Nephron progenitor cell (in vitro differentiated cells): ENCODE measurements around the gene ELOVL2.

Experiments used
- DNase-seq: peaks from one replicate; pipeline ENCODE4 v3.0.0; 2021
- H3K27ac Mint-ChIP-seq: 2 replicates; pipeline ENCODE4 v1.8.0; 2021; ENCODE audit warnings: mild to moderate bottlenecking, moderate library complexity, mixed read lengths
- H3K27me3 Mint-ChIP-seq: 2 replicates; pipeline ENCODE4 v1.8.0; 2021; ENCODE audit warnings: mild to moderate bottlenecking, low read depth, mixed read lengths; ENCODE audit not compliant: poor library complexity
- H3K36me3 Mint-ChIP-seq: 2 replicates; pipeline ENCODE4 v1.8.0; 2021; ENCODE audit warnings: low read depth, mixed read lengths
- H3K4me1 Mint-ChIP-seq: 2 replicates; pipeline ENCODE4 v1.8.0; 2021; ENCODE audit warnings: mixed read lengths
- H3K4me3 Mint-ChIP-seq: 2 replicates; pipeline ENCODE4 v1.8.0; 2021; ENCODE audit warnings: mild to moderate bottlenecking, moderate library complexity, mixed read lengths
- H3K9me3 Mint-ChIP-seq: 2 replicates; pipeline ENCODE4 v1.8.0; 2021; ENCODE audit warnings: mild to moderate bottlenecking, moderate library complexity, mixed read lengths
- TF ChIP-seq, protein P1 (sequence below): fragments of 200-600 bp; sonication (generic); IDR thresholded peaks from 2 replicates; pipeline ENCODE4 v1.5.0; 2021; ENCODE audit warnings: antibody characterized with exemption

The ELOVL2 gene

DNA sequence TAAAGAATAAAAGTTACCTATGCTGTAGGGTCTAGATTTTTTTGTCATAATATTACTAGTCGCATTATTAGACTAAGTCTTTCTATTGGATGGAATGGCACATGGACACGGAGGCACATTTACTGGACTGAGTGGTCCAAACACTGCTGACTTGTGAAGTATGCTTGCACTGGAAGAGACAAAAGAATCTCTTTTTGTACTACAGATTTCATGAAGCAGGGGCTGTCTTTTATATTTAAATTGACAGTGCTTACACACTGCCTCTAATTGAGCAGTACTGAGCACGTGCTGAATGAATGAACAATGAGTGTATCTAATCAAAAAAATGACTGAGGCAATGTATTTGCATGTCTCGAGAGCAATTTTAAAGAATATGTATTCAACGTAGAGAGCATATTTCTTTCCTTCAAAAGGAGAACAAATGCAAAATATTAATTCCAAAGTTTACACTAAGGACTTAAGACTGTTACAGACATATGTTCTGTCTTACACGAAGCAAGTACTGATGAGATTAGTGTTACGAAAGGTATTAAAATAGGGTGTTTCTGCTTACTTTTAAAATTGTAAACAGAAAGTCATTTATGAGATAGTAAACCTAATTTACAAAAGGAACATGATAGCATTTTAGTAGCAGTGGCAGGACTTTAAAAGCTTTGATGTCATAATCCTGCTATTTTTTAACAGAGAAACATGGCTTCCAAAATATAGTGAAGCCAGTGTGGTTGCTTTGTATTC lies 8.3 kb downstream of the ELOVL2 start:
- Mint-ChIP-seq H3K9me3 (no peaks in the 10 kb centered on the region), H3K27ac (no peak overlapping the region), H3K4me1 (peaks cover 7% of the 10 kb centered on the region), H3K36me3 (no peaks in the 10 kb centered on the region), H3K4me3 (no peak overlapping the region), H3K27me3 (peaks cover 28% of the 10 kb centered on the region)
- TF ChIP-seq, protein P1, sequence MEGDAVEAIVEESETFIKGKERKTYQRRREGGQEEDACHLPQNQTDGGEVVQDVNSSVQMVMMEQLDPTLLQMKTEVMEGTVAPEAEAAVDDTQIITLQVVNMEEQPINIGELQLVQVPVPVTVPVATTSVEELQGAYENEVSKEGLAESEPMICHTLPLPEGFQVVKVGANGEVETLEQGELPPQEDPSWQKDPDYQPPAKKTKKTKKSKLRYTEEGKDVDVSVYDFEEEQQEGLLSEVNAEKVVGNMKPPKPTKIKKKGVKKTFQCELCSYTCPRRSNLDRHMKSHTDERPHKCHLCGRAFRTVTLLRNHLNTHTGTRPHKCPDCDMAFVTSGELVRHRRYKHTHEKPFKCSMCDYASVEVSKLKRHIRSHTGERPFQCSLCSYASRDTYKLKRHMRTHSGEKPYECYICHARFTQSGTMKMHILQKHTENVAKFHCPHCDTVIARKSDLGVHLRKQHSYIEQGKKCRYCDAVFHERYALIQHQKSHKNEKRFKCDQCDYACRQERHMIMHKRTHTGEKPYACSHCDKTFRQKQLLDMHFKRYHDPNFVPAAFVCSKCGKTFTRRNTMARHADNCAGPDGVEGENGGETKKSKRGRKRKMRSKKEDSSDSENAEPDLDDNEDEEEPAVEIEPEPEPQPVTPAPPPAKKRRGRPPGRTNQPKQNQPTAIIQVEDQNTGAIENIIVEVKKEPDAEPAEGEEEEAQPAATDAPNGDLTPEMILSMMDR: no peak
- no peak for DNase-seq

DNA sequence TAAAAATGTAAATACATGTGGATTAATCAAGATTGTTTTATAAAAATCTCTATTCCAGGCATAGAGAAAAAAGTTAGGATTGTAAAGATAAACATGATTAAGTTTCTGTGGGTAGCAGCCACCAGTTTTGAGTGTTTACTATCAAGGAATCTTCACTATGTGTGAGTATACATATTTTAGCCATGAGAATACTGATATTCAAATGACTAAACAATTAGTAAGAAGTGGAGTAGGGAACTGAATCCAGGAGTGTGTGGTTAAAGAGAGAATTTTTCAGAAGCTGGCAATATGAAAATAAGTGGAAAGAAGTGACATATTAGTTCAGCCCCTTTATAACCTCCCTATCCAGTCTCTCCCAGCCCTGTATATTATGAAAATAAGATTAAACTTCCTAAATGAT lies 10.3 kb downstream of the ELOVL2 start:
- TF ChIP-seq, protein P1: no peak
- H3K27ac Mint-ChIP-seq: no peak overlapping the region
- H3K27me3 Mint-ChIP-seq: peaks cover 11% of the 10 kb centered on the region
- no peaks in the 10 kb centered on the region for H3K36me3 Mint-ChIP-seq
- H3K4me1 Mint-ChIP-seq: peaks cover 9% of the 10 kb centered on the region
- no peaks in the 10 kb centered on the region for H3K9me3 Mint-ChIP-seq
- no peak overlapping the region for H3K4me3 Mint-ChIP-seq
- DNase-seq: no peak

DNA sequence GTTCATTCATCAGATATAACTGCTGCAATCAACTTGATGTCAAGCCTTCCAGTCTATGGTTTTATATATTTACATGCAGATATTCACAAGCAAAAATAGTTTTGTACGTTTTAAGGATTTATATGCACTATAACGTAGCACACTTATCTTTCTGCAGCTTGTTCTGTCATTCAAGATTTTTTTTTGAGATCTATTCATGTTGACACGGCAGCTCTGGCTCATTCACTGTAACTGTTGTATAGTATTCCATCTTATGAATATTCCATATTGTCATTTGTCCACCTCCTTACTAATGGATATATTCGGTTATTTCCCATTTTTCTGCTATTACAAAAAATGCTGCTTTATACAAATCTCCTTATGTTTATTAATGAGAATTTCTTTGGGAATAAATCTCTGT lies 13.2 kb downstream of the ELOVL2 start:
- no peak for DNase-seq
- TF ChIP-seq, protein P1: no peak
- no peaks in the 10 kb centered on the region for H3K27me3 Mint-ChIP-seq
- no peaks in the 10 kb centered on the region for H3K9me3 Mint-ChIP-seq
- H3K36me3 Mint-ChIP-seq: no peaks in the 10 kb centered on the region
- no peak overlapping the region for H3K27ac Mint-ChIP-seq
- no peak overlapping the region for H3K4me3 Mint-ChIP-seq
- H3K4me1 Mint-ChIP-seq: peaks cover 18% of the 10 kb centered on the region

DNA sequence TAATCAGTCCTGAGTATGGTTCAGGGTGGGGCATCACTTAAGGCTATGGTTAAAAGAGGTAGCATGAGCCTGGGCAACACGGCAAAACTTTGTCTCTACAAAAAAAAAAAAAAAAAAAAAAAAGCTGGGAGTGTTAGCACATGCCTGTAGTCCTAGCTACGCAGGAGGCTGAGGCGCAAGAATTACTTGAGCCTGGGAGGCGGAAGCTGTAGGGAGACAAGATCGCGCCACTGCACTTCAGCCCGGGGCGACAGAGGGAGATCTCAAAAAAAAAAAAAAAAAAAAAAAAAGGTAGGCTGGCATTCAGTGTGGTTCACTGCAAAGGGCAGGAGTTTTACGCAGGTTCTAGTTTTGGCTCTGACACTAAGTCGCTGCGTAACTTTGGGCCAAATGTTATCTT lies 15.1 kb downstream of the ELOVL2 start:
- no peak for DNase-seq
- Mint-ChIP-seq H3K27me3 (peaks cover under 1% of the 10 kb centered on the region), H3K36me3 (no peaks in the 10 kb centered on the region), H3K9me3 (no peaks in the 10 kb centered on the region), H3K4me3 (no peak overlapping the region), H3K4me1 (peaks cover 21% of the 10 kb centered on the region), H3K27ac (no peak overlapping the region)
- TF ChIP-seq, protein P1: no peak

DNA sequence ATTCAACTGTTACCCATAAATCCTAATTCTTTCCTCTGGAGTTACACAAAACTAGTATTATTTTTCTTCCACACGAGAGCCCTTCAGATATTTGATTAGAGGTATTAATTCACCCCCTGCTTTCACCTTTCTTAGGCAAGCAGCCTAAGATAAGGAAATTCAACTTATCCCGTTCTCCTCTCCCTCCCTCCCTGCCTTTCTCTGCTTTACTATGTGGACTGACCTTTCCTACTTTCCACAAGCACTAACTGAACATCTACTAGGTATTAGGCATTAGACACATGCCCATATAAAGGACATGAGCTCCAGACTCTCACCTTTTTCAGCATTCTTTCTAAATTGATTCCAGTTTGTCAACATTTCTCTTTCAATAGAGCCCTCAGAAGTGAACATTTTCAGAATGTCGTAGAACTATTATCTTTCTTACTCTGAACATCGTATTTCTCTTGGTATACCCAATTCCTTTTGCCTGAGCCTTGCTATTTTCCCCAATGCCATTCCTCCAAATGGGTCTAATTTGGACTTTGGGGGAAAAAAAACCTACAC lies 16.5 kb downstream of the ELOVL2 start:
- TF ChIP-seq, protein P1: no peak
- Mint-ChIP-seq H3K36me3 (no peaks in the 10 kb centered on the region), H3K27me3 (peaks cover 6% of the 10 kb centered on the region), H3K4me1 (peaks cover 21% of the 10 kb centered on the region), H3K27ac (no peak overlapping the region), H3K9me3 (no peaks in the 10 kb centered on the region), H3K4me3 (no peak overlapping the region)
- no peak for DNase-seq
